ENCODE measurements around the gene HK3. TPM values are rescaled to one million over a fixed set of nuclear protein-coding genes. Genes with fewer than 3 reads are reported as not detected.

HK3 gene
- total and polyA plus RNA-seq, 2 of the 8 experiments (the other 6 are each of a cell fraction or from before 2014, with no cell fraction given), result not detected

DNA sequence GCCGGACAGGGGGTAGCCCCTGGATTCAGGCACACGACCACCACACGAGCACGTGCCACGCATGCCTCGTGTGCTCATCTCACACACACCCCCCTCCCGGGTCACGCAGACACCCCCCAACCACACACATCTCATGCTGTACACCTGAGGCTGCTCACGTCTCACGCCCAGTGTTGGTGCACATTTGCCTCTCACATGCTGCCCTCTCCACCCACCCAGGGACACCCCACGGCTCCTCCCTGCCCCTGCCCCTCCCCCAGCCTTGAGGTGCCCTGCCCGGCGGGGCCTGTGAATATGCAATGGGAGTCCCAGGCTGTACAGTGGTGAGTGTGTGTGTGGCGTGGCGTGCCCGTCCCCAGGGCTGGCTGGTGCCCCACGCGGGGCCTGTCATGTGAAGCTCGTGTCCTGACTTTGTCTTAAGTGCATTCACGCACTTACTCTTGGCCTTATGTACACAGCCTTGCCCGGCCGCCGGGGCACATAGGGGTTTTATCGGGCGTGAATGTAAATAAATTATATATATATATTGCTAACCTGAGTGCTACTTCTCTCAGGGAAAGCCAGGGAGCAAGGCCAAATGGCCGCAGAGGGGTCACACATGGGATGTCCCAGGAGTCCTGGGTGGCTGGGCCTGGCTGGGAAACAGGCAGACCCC lies 18.7 kb downstream of the HK3 start (continued):
- TF ChIP-seq SUZ12 (IDR thresholded peaks at IDR 0.05; ENCODE audit: low read length), result no peak

Data from H1 (cell line).